Ovary (tissue), 9 donors: ENCODE measurements around the gene CYFIP1. TPM values are rescaled to one million over a fixed set of nuclear protein-coding genes. Genes with fewer than 3 reads are reported as not detected.

Experiments used
- DNase-seq, 5 donors: peaks; one replicate each; pipeline ENCODE4 v3.0.0-alpha.2; 2019 to 2020
- H3K27ac ChIP-seq, 2 donors: fragments of 200-600 bp; one replicate each; pipeline versions ENCODE4 v1.5.1 to v1.8.0; 2019 to 2022
- H3K27me3 ChIP-seq: fragments of 200-600 bp; one replicate; pipeline ENCODE4 v1.8.0; 2022
- H3K36me3 ChIP-seq: fragments of 200-600 bp; sonication (generic); one replicate; pipeline ENCODE4 v1.5.1; 2019
- H3K4me1 ChIP-seq: one replicate; pipeline ENCODE4 v1.8.1; 2013; ENCODE audit warnings: mild to moderate bottlenecking, moderate library complexity; ENCODE audit not compliant: insufficient read depth
- H3K4me3 ChIP-seq: fragments of 200-600 bp; sonication (generic); one replicate; pipeline ENCODE4 v1.5.1; 2017
- H3K9me3 ChIP-seq, 2 donors: fragments of 200-600 bp in 1 of 2; sonication (generic) in 1 of 2; one replicate each; pipeline versions ENCODE4 v1.5.1 to v1.8.1; 2013 to 2019; ENCODE audit warnings: mild to moderate bottlenecking in 1 of 2, moderate library complexity in 1 of 2
- EP300 ChIP-seq: sonication (generic); formaldehyde crosslinking; IDR thresholded peaks from one replicate; pipeline ENCODE4 v1.6.1; 2017; ENCODE audit warnings: antibody characterized with exemption
- POLR2A ChIP-seq: fragments of 450-650 bp; IDR thresholded peaks from one replicate; pipeline ENCODE4 v1.6.1; 2017; ENCODE audit warnings: antibody characterized with exemption, mild to moderate bottlenecking, moderate library complexity
- WGBS, 3 donors: extraction: QIAGEN DNeasy Blood & Tissue Kit in 1 of 3; methylation state at CpG; one replicate each; pipeline versions ENCODE4 v1.1.5 to v1.1.7; 2013 to 2017; 5-methylcytosine and 5-hydroxymethylcytosine counted together
- intact Hi-C, 4 donors: fragments of 100-400 bp; cut with DNase I; formaldehyde crosslinking; loops; one replicate each; pipeline versions ENCODE4 v1.11.0 to v1.15.1; 2022 to 2023
- polyA plus RNA-seq, 2 donors: library from polyadenylated mRNA; stranded (reverse); fragments of 200-250 nt in 1 of 2; fragments of 350-450 nt in 1 of 2; fragmentation: Illumina TruSeq in 1 of 2; extraction: RNeasy Lipid Tissue Mini Kit (QIAGEN cat#74804) in 1 of 2; gene quantifications; one replicate each; pipeline ENCODE4 v1.2.3, GENCODE V29; 2013 to 2014
- total RNA-seq, 7 donors: library from RNA; depleted of rRNA in 2 of 7; stranded (reverse); fragments of >200 nt in 2 of 7; fragmentation: NEBNext Ultra II Directional in 3 of 7; extraction: Animal tissue kit (Norgen Biotek cat#: 25700) in 3 of 7; gene quantifications; one replicate each; pipeline versions ENCODE4 v1.1.0 to v1.2.4, GENCODE V29; 2016 to 2023
- TF ChIP-seq, protein P1 (sequence below), 3 donors: fragments of 450-650 bp in 2 of 3; fragments of 200-600 bp in 1 of 3; IDR thresholded peaks; one replicate each; pipeline versions ENCODE4 v1.5.1 to v1.8.0; 2016 to 2022; ENCODE audit warnings: antibody characterized with exemption in 3 of 3, mild to moderate bottlenecking in 1 of 3
- donor health status: DM: no; HTN: no; CAD: no; lungs with moderate emphysema.
- donor health status: DM: no; HTN: no; CAD: no.
- donor health status: Bipolar disorder and iron deficiency.
- donor health status: DM: yes; HTN: yes; CAD: no.
- donor health status: DM: no; HTN: no; CAD: no.
- donor health status: DM: yes; HTN: yes; CAD: no.

CYFIP1 gene
- total and polyA plus RNA-seq, 9 donors, result 35.8 to 96.2 (median 77.1) TPM

DNA sequence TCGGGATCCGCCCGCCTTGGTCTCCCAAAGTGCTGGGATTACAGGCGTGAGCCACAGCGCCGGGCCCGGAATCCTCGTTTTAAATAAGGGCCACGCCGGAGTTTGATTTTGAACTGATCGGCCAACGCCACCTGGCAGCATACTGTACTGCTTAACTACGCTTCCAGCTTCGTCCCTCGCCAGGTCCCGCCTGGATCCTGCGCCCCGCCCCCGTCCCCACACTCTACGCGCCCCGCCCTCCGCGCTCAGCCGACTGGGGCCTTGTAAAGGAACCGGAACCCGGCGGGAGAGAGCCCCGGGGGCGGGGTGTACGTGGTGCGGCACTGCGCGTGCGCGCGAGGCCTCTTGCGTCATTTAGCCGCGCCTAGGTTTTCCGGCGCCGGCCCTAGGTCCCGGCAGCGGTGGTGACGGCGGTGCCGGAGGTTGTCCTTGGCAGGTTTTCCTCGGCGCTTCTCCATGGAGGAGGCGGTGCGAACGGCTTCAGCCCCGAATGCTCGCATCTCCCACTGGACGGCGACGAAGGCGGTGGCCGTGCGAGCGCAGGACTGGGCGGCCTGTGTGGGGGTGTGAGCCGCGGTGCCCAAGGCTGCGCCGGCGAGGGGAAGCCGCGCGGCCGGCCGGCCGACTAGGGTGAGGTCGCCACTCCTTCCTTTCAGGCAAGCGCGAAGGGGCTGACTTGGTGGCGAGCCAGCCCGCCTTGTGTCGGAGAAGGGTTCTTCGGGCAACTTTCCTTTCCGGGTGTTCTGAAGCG, 141.7 kb downstream of the CYFIP1 start, which contains the start of gene NIPA2:
TSS of gene NIPA2 (plus strand) at position 375 of the 751 bp plus-strand sequence. CDS start 13,066 bp downstream, outside the sequence.
- peaks cover 5% of the 10 kb centered on the region for H3K4me1 ChIP-seq
- intact Hi-C loops, result loop anchor here in 2 of 4 donors (5.0 to 10.0 kb wide), 2 partner anchors 51 to 54 kb away; partner anchors contain the start of gene NIPA1 (in 2 of the 2)

DNA sequence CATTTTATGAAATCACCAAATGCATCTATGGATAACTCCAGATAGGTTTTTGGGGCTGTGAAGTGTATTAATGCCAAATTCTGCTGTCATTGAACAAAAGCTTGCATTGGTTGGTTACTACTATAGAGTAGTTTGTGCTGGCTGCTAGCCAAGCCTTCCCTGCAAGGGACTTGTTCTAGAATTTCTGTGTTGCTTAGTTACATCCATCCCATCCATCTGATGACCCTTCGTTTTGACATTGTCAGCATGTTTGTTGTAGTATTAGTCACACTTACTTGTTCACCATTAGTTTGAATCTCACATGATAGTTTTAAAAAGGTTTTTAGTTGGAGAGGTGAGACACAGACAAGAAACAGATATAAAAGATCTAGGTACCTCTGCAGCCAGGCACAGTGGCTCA, 148.7 kb downstream of the CYFIP1 start:
- H3K27me3 ChIP-seq, result no peaks in the 10 kb centered on the region
- no peak for DNase-seq
- H3K27ac ChIP-seq, result no peak overlapping the region
- TF ChIP-seq, protein P1, sequence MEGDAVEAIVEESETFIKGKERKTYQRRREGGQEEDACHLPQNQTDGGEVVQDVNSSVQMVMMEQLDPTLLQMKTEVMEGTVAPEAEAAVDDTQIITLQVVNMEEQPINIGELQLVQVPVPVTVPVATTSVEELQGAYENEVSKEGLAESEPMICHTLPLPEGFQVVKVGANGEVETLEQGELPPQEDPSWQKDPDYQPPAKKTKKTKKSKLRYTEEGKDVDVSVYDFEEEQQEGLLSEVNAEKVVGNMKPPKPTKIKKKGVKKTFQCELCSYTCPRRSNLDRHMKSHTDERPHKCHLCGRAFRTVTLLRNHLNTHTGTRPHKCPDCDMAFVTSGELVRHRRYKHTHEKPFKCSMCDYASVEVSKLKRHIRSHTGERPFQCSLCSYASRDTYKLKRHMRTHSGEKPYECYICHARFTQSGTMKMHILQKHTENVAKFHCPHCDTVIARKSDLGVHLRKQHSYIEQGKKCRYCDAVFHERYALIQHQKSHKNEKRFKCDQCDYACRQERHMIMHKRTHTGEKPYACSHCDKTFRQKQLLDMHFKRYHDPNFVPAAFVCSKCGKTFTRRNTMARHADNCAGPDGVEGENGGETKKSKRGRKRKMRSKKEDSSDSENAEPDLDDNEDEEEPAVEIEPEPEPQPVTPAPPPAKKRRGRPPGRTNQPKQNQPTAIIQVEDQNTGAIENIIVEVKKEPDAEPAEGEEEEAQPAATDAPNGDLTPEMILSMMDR (IDR thresholded peaks at IDR 0.05), result no peak
- TF ChIP-seq POLR2A, result no peak
- no peaks in the 10 kb centered on the region for H3K4me1 ChIP-seq
- H3K4me3 ChIP-seq, result no peak overlapping the region
- H3K9me3 ChIP-seq, result no peaks in the 10 kb centered on the region
- no peaks in the 10 kb centered on the region for H3K36me3 ChIP-seq
- intact Hi-C loops, result loop anchor here in 1 of 4 donors (10.0 kb wide), 1 partner anchor 47 kb away; the partner anchor contains the start of gene NIPA1
- 69 to 82% (median 71%) methylated on average over 1 of the region's 1 CpG for WGBS, 3 donors

More for the DNA sequence above, 141.7 kb downstream of the CYFIP1 start, which contains the start of gene NIPA2:
- peak; percentile 98 to 100 (median 99) for DNase-seq
- H3K9me3 ChIP-seq, result no peaks in the 10 kb centered on the region
- peak within 1 kb of the TSS; percentile 76 to 94 for H3K27ac ChIP-seq
- no peaks in the 10 kb centered on the region for H3K27me3 ChIP-seq
- H3K4me3 ChIP-seq, result peak within 1 kb of the TSS; percentile 84
- WGBS, 3 donors, result 0% methylated on average over 68 to 83 of the region's 83 CpGs
- peak; percentile 85 for TF ChIP-seq POLR2A
- TF ChIP-seq EP300, result peak; percentile 48
- TF ChIP-seq, protein P1 (IDR thresholded peaks at IDR 0.05), result no peak
- H3K36me3 ChIP-seq, result no peaks in the 10 kb centered on the region

DNA sequence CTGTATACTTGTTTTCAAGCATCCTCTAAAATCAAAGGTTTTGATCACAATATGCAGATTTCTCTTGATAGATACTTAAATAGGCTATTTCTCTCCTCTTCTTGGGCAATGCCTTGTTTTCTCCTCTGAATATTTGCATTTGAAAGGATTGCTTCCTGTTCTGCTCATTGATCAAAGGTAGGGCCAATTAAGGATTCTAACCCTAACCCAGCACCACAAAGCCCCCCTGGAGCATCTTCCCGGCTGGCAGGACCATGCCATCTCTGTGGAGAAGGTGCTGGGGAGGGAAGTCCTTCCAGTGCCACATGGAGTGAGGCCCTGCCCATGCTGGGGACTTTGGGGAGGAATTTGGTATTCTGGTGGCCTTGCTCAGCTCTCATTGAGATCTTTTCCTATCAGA, 153.0 kb downstream of the CYFIP1 start:
- no peak overlapping the region for H3K4me3 ChIP-seq
- no peaks in the 10 kb centered on the region for H3K36me3 ChIP-seq
- 48 to 59% (median 53%) methylated on average over 1 of the region's 1 CpG for WGBS, 3 donors
- TF ChIP-seq, protein P1 (IDR thresholded peaks at IDR 0.05), result no peak
- TF ChIP-seq POLR2A, result no peak
- TF ChIP-seq EP300, result no peak
- intact Hi-C loops, result no loop called here
- H3K27ac ChIP-seq, result no peak overlapping the region
- H3K4me1 ChIP-seq, result no peaks in the 10 kb centered on the region
- no peaks in the 10 kb centered on the region for H3K9me3 ChIP-seq
- DNase-seq, result no peak
- no peaks in the 10 kb centered on the region for H3K27me3 ChIP-seq

DNA sequence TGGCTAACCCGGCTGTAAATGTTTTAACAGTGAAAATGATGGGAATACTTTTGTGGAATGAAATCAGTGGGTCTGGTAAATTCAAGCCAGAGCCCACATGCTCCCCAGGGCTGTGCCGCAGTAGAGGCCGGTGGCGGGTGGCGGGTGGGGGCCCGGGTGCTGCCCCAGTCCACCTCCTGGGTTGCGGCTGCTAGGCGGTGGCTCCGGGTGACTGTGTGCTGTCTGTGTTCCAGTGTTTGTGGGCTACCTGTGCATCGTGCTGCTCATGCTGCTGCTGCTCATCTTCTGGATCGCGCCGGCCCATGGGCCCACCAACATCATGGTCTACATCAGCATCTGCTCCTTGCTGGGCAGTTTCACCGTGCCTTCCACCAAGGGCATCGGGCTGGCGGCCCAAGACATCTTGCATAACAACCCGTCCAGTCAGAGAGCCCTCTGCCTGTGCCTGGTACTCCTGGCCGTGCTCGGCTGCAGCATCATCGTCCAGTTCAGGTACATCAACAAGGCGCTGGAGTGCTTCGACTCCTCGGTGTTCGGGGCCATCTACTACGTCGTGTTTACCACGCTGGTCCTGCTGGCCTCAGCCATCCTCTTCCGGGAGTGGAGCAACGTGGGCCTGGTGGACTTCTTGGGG, 156.6 kb downstream of the CYFIP1 start:
- WGBS, 3 donors, result 94 to 97% (median 96%) methylated on average over 29 of the region's 29 CpGs
- Histone ChIP-seq H3K4me3 (no peak overlapping the region), H3K27me3 (no peaks in the 10 kb centered on the region), H3K27ac (no peak overlapping the region), H3K9me3 (no peaks in the 10 kb centered on the region), H3K4me1 (no peaks in the 10 kb centered on the region), H3K36me3 (no peaks in the 10 kb centered on the region)
- intact Hi-C loops, result no loop called here
- TF ChIP-seq, protein P1 (IDR thresholded peaks at IDR 0.05), result no peak
- TF ChIP-seq EP300, result no peak
- no peak for TF ChIP-seq POLR2A
- DNase-seq, result no peak
